HG03045 (cell line): ENCODE results near the gene CCNF.
"Not testable (repeated sequence)": the region's sequence is repeated elsewhere in the genome, so short reads cannot be mapped to it uniquely, and the experiment has no call there.

Experiments
- ATAC-seq: cut with Tn5 transposase; IDR thresholded peaks from one replicate; pipeline ENCODE4 v1.9.1; 2021; ENCODE audit warnings: mild to moderate bottlenecking, moderate library complexity; ENCODE audit not compliant: unreplicated experiment

CCNF gene

DNA sequence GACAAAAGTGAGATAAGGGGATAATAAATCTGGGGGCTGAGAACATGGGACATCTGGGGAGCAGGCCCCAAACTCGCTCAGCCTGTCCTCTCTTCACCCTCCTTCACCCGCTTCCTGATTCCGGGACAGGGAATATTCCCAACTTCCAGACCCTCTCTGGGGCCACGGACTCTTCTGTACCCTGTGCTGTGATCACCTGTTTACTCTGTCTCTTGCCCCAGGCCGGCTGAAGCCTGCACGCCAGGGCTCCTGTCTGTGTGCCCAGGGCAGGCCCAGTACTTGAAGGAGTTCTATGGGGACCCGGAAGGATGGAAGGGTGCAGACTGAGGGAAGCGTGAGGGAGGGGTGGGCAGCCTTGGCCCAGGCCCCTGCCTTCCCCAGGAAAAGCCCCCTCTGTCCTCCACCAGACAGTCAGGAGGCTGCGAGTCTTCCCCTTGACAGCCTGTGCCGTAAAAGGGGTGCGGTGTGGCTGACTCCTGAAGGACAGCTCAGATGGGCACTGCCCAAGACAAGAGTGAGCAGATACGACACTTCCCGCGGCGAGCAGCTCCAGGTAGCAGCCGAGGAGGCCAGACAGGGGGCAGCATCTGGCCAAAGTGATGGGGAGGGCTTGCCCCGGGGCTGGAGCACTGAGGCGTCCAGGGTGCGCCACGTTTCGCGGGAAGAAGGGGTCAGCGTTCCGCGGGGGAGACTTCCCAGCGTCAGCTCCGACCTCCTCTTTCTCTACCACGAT is 1.0 kb upstream of the CCNF start:
- ATAC-seq, result peak; percentile 2

DNA sequence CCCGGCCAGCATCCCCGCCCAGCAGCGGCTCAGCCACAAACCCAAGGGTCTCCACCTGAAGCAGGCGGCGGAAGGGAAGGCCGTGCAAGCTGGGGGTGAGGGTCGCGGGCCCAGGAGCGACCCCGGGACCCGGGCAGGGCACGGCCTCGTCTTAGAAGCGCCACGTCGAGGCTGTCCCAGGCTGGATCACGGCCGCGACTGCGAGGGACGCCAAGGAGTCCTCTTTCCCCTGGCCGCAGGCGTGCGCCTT is 538 bp upstream of the CCNF start:
- ATAC-seq, result no peak

DNA sequence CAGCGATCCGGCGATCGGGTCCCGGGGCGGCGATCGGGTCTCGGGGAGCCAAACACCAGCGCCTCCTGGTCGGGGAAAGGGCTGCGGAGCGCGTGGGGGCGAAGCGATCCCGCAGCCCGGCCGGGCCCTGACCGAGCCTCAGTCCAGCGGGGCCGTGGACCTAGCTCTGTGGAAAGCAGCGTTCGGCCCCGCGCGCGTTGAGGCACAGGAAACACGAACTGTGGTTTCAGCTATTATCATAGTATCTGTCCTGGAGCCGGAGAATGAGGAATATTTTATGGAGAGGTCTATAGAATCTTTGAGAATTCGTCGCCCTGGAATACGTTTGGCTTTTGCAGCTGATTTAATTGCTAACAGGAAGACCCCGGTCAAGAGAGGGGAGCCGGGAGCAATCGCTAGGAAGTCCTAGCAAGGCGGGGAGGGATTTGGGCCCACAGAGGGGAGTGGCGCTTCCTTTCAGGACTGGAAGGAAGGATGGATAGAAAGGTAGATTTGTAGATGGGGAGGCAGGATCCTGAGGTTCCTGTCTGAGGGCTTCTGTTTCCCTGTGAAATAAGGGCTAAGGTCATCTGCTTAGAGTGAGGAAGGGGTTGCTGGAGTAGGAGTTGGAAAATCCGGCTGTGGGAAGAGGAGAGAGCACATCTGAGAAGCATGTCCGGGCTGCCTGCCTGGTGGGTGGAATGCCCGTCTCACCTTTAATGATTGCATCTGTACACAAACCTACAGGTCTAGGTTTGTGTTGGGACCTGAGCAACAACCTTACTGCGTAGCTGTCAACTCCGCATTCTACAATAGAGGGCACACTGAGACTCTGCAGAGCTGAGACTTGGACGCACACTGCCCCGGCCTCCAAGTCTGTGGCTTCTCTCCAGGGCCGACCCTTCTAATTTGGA is 770 bp downstream of the CCNF start:
- ATAC-seq, result peak; percentile 1

DNA sequence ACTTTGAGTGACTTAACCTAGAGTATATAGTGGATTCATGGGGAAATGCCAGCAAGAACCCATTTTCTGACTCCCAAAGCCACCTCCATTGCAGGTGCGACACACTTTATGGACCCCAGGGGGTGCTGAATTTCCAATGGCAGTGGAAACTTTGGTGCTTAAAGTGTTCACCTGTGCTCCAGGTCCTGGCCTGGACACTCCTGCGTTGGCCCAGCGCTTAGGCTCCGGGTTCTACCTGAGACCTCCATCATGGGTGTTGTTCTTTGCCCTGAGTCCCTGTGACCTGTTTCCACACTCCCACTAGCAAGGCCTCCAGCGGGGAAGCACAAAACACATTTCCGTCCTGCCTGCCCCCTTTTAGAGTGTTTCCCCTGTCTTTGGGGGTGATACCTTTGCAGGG is 3.0 kb downstream of the CCNF start:
- no peak for ATAC-seq

DNA sequence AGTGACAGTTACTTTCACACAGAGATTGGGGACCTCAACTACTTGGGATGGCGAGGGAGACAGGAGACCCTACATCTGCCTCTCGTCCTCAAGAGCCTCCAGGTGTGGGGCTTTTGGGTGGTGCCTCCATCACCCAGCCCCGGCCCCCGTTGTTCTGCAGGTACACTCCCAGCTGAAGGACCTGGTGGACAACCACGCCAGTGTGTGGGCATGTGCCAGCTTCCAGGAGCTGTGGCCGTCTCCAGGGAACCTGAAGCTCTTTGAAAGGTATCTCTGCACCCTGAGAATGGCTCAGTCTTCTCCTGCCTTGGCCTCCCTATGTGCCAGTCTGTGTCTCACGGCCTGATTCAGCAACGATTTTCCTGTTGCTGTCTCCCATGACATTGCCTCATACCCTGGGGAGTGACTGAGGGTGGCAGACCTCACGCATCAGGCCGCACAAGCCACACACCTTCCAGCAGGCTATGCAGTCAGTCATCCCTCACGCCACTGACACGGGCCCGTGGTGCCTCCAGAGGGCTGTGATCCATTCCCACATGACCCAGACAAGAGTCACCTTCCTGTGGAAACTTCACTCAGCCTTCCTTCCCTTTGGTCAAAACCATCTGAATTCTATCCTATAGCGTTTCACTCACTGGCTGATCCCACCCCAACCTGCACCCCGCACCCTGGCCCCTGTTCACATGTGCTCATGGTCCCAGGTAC is 3.7 kb downstream of the CCNF start:
- no peak for ATAC-seq

DNA sequence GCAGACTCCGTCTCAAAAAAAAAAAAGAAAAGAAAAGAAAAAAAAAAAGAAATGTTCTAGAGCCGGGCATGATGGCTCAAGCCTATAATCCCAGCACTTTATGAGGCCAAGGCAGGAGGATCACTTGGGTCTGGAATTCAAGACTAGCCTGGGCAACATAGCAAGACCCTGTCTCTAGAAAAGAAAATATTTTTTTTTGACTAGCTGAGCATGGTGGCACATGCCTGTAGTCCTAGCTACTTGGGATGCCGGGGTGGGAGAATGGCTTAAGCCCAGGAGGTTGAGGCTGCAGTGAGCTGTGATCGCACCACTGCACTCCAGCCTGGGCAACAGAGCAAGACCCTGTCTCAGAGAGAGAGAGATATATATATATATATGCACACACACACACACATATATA is 6.0 kb downstream of the CCNF start:
- ATAC-seq, result not testable (repeated sequence)

DNA sequence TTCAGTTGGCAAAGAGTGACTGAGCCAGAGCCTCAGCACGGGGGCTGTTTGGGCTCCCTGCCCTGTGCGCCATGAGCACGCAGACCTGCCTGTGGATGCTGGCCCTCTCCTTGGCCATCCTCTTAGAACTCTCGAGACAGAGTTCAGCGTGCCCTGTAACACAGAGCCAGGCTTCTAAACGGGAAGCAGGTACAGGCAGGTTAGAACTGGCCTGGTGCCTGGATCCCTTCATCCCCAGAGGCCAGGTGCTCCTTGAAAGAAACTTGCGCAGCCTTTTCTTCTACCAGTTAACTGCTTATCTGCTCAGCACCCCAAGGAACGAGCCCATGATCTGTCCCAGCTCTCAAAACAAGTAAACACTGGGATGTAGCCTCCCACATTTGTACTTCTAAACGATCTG is 6.9 kb downstream of the CCNF start:
- ATAC-seq, result no peak

DNA sequence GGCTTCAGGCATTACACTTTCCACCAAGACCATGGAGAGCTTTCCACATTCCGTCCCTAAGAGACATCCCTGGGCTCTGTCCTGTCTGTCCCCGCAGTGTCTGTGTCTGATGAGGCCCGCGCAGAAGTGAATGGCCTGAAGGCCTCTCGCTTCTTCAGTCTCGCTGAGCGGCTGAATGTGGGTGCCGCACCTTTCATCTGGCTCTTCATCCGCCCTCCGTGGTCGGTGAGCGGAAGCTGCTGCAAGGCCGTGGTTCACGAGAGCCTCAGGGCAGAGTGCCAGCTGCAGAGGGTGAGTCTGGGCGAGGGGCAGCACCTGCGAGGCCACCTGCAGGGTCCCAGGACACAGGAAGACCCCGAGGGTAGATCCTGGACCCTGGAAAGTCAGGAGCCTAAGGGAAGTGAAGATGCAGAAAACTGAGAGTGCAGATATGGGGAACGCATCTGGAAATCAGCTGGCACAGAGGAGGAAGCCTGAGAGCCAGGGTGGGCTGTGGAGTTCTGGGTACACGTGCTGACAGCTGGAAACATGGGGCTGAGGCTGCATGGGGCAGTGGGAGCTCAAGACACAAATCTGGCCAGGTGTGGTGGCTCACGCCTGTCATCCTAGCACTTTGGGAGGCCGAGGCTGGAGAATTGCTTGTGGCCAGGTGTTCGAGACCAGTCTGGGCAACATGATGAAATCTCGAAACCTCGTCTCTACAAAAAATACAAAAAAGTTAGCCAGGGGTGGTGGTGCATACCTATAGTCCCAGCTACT is 8.0 kb downstream of the CCNF start:
- no peak for ATAC-seq

DNA sequence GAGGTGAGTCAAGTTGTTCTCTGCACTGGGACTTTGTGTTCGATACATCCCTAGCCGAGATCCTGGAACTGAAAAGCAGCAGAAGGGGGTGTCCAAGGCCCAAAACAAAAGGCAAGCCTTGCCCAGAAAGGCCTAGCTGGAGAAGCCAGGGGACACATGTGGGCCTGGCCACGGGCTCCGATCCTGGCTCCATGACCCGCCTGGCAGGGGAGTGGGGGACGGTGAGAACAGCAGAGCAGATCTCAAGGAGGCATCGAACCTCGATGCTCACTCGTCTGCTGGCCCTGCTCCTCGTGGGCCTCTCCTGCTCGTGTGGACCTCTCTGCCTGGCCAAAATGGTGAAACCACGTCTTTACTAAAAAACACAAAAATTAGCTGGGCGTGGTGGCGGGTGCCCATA is 8.9 kb downstream of the CCNF start:
- no peak for ATAC-seq

DNA sequence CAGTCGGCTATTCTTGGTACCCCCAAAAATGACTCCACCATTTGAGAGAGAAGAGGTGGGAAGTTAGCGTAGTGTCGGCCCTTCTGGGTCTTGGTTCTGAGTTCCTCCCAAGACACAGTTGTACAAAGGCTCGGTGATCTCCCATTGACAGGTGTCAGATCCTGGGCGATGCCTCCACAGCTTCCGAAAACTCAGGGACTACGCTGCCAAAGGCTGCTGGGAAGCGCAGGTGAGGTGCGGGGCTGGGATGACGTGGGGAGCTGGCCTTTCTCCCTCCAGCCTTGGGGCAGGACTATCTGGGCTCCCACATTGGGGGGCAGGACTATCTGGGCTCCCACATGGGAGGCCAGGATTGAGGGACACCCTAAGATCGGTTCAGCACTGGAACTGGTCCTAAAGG is 10.4 kb downstream of the CCNF start:
- no peak for ATAC-seq

DNA sequence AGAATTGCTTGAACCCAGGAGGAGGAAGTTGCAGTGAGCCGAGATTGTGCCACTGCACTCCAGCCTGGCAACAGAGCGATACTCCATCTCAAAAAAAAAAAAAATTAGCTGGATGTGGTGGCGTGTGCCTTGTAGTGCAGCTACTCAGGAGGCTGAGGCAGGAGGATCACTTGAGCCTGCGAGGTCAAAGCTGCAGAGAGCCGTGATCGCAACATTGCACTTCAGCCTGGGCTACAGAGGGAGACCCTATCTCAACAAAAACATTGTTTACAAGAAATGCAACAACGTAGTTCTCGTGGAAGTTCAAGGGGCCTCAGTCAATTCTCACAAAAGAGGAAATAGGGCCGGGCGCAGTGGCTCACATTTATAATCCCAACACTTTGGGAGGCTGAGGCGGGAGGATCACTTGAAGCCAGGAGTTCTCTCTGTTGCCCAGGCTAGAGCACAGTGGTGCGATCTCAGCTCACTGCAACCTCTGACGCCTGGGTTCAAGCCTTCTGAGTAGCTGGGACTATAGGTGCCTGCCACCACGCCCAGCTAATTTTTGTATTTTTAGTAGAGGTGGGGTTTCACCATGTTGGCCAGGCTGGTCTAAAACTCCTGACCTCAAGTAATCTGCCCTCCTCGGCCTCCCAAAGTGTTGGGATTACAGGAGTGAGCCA is 12.0 kb downstream of the CCNF start:
- not testable (repeated sequence) for ATAC-seq

DNA sequence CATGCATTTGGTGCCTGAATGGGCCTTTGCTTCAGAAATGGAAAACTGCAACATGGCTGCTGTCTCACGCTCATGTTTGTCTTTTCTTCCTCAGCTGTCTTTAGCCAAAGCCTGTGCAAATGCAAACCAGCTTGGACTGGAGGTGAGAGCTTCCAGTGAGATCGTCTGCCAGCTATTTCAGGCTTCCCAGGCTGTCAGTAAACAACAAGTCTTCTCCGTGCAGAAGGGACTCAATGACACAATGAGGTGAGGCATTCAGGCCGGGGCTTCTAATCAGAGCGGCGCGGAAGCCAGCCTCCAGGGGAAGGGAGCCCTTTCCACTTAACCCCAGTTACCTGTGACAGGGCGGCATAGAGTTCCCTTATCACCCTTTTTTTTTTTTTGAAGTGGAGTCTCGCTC is 14.3 kb downstream of the CCNF start:
- ATAC-seq, result no peak

DNA sequence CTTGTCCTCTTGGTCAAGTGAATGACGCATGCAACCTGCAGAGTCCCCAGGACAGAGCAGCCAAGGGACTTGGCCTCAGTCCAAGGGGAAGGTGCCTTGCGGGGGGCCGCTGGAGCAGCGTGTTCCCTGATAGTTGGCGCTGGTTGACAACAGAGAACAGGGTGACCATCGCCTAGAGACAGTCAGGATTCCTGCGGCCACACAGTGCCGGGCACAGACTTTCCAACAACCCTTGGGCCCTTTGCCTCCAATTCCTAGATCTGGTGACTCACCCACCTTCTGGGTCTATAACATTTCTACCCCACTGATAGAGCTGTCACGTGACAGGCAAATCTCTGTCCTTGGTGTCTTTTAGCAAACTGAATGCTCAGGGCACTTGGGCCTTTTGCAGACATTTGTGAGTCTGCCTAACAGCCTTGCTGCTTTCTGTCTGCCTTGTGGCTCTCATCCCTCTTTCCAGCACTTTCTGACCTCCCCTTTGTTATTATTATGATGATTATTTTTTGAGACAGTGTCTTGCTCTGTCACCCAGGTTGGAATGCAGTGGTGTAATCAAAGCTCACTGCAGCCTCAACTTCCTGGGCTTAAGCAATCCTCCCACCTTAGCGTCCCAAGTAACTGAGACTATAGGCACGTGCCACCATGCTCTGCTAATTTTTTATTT is 18.8 kb downstream of the CCNF start:
- ATAC-seq, result no peak

DNA sequence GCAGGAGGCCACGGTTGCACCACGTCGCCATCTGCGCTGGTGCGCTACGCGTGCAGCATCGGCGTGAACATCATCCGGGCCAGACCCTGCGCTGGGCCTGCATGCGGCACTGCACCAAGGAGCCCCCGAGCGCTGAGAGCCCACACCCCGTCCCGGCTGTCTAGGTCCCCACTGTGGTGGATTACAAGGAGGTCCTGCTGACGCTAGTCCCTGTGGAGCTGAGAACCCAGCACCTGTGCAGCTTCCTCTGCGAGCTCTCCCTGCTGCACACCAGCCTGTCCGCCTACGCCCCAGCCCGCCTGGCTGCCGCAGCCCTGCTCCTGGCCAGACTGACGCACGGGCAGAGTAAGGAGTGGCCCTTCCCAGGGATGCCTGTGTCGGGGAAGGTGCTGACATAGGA is 19.9 kb downstream of the CCNF start:
- ATAC-seq, result no peak

DNA sequence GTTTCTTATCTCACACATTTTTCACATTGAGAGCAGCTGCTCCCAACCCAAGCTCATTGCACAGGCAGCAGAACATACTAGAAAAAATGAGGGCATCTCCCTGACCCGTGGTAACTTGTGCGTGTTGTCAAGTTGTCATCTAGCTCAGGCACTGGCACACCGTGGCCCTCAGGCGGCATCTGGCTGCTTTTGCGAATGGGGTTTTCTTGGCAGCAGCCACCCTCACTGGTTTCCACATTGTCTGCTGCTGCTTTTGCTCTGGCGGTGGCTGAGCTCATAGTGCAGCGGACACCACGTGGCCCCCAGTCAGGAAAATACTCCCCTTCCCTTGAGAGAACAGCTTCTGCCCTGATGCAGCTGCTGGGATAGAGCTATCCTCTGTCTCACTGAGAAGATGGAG is 21.3 kb downstream of the CCNF start:
- ATAC-seq, result no peak

DNA sequence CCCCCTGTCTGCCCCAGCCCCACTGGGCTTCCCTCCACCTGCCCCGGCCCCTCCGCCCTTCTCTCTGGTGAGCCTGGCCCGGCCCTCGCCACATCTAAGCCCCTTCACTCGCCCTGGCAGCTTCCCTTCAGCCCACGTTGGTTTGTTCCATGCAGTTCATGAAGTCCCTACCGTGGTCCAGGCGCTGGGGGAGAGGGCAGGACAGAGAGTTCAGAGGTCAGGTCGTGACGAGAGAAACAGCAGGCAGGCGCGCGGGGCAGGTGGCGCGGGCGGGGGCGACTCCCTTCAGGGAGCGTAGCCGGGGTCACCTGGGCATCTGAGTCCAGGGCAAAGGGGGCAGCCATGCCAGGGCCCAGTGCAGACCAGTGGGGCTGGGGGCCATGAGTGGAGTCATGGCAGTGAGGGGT is 21.7 kb downstream of the CCNF start:
- ATAC-seq, result no peak

DNA sequence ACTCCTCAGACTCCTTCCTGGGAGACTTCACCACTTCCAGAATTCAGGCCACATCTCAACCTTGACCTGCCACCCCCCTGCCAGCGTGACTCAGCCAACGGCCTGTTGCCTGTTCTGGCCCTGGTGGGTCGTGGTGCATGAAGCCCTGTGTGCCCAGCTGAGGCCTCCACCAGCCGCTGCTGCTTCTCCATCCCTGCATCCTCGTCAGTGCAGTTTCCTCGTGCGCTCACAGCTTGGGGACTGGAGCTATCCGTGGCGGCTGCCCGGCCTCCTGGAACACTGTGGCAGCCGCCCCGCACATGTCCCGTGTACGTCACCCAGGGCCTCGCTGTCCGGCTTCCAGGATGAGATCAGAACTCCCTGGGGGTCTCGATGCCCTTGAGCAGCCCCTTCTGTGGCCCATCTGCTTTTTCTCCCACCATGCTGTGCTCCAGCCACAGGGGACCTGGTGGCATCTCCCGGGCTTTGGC is 22.6 kb downstream of the CCNF start:
- no peak for ATAC-seq

DNA sequence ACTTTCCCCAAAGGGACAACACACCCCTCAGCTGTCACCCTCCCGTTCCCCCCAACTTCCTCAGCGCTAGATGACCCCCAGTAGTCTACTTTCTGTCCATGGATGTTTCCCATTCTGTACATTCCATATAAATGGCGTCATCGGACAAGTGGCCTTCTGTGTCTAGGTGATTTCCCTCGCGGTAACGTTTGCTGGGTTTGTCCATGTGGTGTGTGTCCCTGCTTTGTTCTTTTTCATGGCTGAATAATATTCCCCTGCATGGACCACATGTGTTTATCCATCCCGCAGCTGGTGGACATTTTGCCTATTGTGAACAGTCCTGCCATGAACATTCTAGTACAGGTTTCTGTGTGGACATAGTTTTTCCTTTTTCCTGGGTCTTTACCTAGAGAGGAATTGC is 23.4 kb downstream of the CCNF start:
- no peak for ATAC-seq

DNA sequence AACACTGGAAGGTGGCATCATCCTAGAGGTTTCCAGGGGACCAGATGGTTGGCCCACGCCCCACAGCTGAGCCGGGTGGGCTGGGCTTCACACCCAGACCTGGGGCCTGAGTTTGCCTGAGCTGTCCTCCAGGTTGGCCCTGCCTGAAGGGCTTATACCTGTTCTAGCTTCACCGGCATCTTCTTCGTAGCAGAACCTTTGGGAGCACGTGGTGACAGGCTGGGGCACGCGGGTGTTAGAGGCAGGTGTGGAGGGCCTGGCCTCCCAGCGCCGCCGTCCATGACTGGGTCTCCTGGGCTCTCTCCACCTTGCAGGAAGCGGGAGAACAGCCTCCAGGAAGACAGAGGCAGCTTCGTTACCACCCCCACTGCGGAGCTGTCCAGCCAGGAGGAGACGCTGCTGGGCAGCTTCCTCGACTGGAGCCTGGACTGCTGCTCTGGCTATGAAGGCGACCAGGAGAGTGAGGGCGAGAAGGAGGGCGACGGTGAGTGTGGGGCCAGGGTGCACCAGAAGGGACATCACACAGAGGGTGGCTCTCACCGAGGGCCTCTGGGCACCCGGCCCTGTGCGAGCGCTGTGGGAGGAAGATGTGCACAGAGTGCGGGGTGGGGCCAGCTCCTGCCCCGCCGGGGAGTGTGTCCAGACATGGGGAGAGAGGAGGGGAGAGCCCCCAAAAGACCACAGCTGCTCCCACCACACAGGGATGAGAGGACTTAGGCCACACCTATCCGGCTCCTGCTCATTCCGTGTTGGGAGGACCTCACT is 26.0 kb downstream of the CCNF start:
- ATAC-seq, result no peak
